Measurements from ENCODE around the gene TRIO.

GRCh38 chr5:14187157-14187556, 44.0 kb downstream of the TRIO start:
- TF ChIP-seq POLR2A (IDR thresholded peaks at IDR 0.05), result no peak
- TF ChIP-seq, protein P1, sequence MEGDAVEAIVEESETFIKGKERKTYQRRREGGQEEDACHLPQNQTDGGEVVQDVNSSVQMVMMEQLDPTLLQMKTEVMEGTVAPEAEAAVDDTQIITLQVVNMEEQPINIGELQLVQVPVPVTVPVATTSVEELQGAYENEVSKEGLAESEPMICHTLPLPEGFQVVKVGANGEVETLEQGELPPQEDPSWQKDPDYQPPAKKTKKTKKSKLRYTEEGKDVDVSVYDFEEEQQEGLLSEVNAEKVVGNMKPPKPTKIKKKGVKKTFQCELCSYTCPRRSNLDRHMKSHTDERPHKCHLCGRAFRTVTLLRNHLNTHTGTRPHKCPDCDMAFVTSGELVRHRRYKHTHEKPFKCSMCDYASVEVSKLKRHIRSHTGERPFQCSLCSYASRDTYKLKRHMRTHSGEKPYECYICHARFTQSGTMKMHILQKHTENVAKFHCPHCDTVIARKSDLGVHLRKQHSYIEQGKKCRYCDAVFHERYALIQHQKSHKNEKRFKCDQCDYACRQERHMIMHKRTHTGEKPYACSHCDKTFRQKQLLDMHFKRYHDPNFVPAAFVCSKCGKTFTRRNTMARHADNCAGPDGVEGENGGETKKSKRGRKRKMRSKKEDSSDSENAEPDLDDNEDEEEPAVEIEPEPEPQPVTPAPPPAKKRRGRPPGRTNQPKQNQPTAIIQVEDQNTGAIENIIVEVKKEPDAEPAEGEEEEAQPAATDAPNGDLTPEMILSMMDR (IDR thresholded peaks at IDR 0.05), result no peak

All from upper lobe of left lung (tissue), 4 donors.